HepG2 (cell line): ENCODE measurements around the gene PTPN13.
"Not testable (repeated sequence)": the region's sequence is repeated elsewhere in the genome, so short reads cannot be mapped to it uniquely, and the experiment has no call there.

Experiments used
- CREM ChIP-seq, 2 experiments: sonication (generic) in 1 of 2; formaldehyde crosslinking in 1 of 2; IDR thresholded peaks; 2 replicates each; pipeline versions ENCODE4 v1.4.0 to v1.6.1; 2016 to 2020; ENCODE audit warnings: antibody characterized with exemption in 1 of 2, mild to moderate bottlenecking in 1 of 2, missing genetic modification reagents in 1 of 2
- GMEB1 ChIP-seq: sonication (generic); formaldehyde crosslinking; IDR thresholded peaks from 2 replicates; pipeline ENCODE4 v1.5.1; 2020; ENCODE audit warnings: missing genetic modification reagents, mild to moderate bottlenecking, borderline replicate concordance
- KDM4B ChIP-seq: sonication (generic); formaldehyde crosslinking; IDR thresholded peaks from 2 replicates; pipeline ENCODE4 v1.4.0; 2020; ENCODE audit warnings: missing genetic modification reagents
- KLF6 ChIP-seq: IDR thresholded peaks from 2 replicates; pipeline ENCODE4 v1.8.0; 2016; ENCODE audit warnings: missing biosample characterization, missing genetic modification reagents
- POLR2AphosphoS5 ChIP-seq: IDR thresholded peaks from 2 replicates; pipeline ENCODE4 v1.6.1; 2012; ENCODE audit warnings: low read depth, low read length
- ZBTB49 ChIP-seq: sonication (generic); formaldehyde crosslinking; IDR thresholded peaks from 2 replicates; pipeline ENCODE4 v1.4.0; 2020; ENCODE audit warnings: missing genetic modification reagents, borderline replicate concordance
- ZNF609 ChIP-seq: sonication (generic); formaldehyde crosslinking; IDR thresholded peaks from 2 replicates; pipeline ENCODE4 v1.4.0; 2020; ENCODE audit warnings: mild to moderate bottlenecking, missing genetic modification reagents, borderline replicate concordance
- TF ChIP-seq, protein P1 (sequence below), 2 experiments: IDR thresholded peaks; 2 replicates each; pipeline ENCODE4 v1.6.1; 2011 to 2012; ENCODE audit warnings: low read length in 2 of 2, borderline replicate concordance in 1 of 2, low read depth in 1 of 2, mild to moderate bottlenecking in 1 of 2, moderate library complexity in 1 of 2
- TF ChIP-seq, protein P2 (sequence below): sonication (generic); formaldehyde crosslinking; IDR thresholded peaks from 2 replicates; pipeline ENCODE4 v1.5.0; 2020; ENCODE audit warnings: mild to moderate bottlenecking, missing genetic modification reagents, moderate library complexity

DNA sequence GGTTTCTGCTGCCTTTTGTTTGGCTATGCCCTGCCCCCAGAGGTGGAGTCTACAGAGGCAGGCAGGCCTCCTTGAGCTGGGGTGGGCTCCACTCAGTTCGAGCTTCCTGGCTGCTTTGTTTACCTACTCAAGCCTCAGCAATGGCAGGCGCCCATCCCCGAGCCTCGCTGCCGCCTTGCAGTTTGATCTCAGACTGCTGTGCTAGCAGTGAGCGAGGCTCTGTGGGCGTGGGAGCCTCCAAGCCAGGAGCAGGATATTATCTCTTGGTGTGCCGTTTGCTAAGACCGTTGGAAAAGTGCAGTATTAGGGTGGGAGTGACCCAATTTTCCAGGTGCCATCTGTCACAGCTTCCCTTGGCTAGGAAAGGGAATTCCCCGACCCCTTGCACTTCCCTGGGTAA is 62.7 kb downstream of the PTPN13 start:
- not testable (repeated sequence) for TF ChIP-seq KDM4B (CRISPR knock-in tag); CREM (IDR thresholded peaks at IDR 0.05); CREM (CRISPR knock-in tag; IDR thresholded peaks at IDR 0.05); ZBTB49 (CRISPR knock-in tag); POLR2AphosphoS5; ZNF609 (CRISPR knock-in tag); GMEB1; KLF6 (CRISPR knock-in tag)
- TF ChIP-seq, protein P1, sequence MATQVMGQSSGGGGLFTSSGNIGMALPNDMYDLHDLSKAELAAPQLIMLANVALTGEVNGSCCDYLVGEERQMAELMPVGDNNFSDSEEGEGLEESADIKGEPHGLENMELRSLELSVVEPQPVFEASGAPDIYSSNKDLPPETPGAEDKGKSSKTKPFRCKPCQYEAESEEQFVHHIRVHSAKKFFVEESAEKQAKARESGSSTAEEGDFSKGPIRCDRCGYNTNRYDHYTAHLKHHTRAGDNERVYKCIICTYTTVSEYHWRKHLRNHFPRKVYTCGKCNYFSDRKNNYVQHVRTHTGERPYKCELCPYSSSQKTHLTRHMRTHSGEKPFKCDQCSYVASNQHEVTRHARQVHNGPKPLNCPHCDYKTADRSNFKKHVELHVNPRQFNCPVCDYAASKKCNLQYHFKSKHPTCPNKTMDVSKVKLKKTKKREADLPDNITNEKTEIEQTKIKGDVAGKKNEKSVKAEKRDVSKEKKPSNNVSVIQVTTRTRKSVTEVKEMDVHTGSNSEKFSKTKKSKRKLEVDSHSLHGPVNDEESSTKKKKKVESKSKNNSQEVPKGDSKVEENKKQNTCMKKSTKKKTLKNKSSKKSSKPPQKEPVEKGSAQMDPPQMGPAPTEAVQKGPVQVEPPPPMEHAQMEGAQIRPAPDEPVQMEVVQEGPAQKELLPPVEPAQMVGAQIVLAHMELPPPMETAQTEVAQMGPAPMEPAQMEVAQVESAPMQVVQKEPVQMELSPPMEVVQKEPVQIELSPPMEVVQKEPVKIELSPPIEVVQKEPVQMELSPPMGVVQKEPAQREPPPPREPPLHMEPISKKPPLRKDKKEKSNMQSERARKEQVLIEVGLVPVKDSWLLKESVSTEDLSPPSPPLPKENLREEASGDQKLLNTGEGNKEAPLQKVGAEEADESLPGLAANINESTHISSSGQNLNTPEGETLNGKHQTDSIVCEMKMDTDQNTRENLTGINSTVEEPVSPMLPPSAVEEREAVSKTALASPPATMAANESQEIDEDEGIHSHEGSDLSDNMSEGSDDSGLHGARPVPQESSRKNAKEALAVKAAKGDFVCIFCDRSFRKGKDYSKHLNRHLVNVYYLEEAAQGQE (IDR thresholded peaks at IDR 0.05; ENCODE audit: borderline replicate concordance in 1 of 2, low read depth in 1 of 2, low read length in 2 of 2) = not testable (repeated sequence)
- TF ChIP-seq, protein P2, sequence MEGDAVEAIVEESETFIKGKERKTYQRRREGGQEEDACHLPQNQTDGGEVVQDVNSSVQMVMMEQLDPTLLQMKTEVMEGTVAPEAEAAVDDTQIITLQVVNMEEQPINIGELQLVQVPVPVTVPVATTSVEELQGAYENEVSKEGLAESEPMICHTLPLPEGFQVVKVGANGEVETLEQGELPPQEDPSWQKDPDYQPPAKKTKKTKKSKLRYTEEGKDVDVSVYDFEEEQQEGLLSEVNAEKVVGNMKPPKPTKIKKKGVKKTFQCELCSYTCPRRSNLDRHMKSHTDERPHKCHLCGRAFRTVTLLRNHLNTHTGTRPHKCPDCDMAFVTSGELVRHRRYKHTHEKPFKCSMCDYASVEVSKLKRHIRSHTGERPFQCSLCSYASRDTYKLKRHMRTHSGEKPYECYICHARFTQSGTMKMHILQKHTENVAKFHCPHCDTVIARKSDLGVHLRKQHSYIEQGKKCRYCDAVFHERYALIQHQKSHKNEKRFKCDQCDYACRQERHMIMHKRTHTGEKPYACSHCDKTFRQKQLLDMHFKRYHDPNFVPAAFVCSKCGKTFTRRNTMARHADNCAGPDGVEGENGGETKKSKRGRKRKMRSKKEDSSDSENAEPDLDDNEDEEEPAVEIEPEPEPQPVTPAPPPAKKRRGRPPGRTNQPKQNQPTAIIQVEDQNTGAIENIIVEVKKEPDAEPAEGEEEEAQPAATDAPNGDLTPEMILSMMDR (CRISPR knock-in tag) = not testable (repeated sequence)
